GM12878 (cell line): ENCODE results near the gene PPP4C. TPM values are rescaled to one million over a fixed set of nuclear protein-coding genes. Genes with fewer than 3 reads are reported as not detected.

Source experiments
- ATAC-seq: fragments of 200-7000 bp; cut with Tn5 transposase; 3 replicates; pipeline ENCODE4 v1.9.1; 2020; ENCODE audit warnings: mild to moderate bottlenecking, moderate library complexity
- BruUV-seq: library from RNA; stranded (reverse); fragments of 400-500 nt; replicated peaks from 2 replicates; lab custom pipeline; 2021; lab: Mats Ljungman, UMichigan
- CTCF ChIA-PET: fragments of 300-600 bp; sonication (Branson Sonifier 250); formaldehyde crosslinking; extraction: SDS; loops from one replicate; lab custom pipeline; 2021; ENCODE audit warnings: inconsistent platforms; lab: Yijun Ruan, JAX
- POLR2A ChIA-PET: fragments of 350-600 bp; formaldehyde crosslinking; extraction: SDS; loops from one replicate; lab custom pipeline; 2021; ENCODE audit warnings: inconsistent platforms; lab: Charles Lee
- RAD21 ChIA-PET: fragments of 300-600 bp; sonication (Branson Sonifier 250); formaldehyde crosslinking; loops from one replicate; lab custom pipeline; 2023; ENCODE audit warnings: antibody characterized with exemption; ENCODE audit not compliant: unreplicated experiment; lab: Charles Lee
- SMC1A ChIA-PET: fragments of 300-600 bp; sonication (Branson Sonifier 250); formaldehyde crosslinking; loops from one replicate; lab custom pipeline; 2023; ENCODE audit not compliant: unreplicated experiment, uncharacterized antibody; lab: Charles Lee
- DNase-seq: peaks from one replicate; pipeline ENCODE4 v3.0.0-alpha.2; 2011; ENCODE audit warnings: low read depth, low spot score
- FAIRE-seq: peaks from 3 replicates; lab custom pipeline; 2011; peaks lifted over from hg19 to GRCh38; lab: Jason Lieb, UNC
- H2AFZ ChIP-seq: 2 replicates; pipeline ENCODE4 v1.6.0; 2011; ENCODE audit warnings: low read depth, low read length, control low read depth; ENCODE audit not compliant: control insufficient read depth
- H3K27ac ChIP-seq: 2 replicates; pipeline ENCODE4 v1.5.1; 2011; ENCODE audit warnings: control low read depth; ENCODE audit not compliant: control insufficient read depth, insufficient read depth
- H3K27me3 ChIP-seq, 2 experiments: replicated peaks in 1 of 2; 2 replicates each; pipeline versions ENCODE4 v1.6.0 to v1.6.1; 2011; ENCODE audit warnings: low read length in 1 of 2; ENCODE audit not compliant: control insufficient read depth in 2 of 2, insufficient read depth in 2 of 2
- H3K36me3 ChIP-seq, 2 experiments: 2 replicates each; pipeline ENCODE4 v1.5.1; 2011; ENCODE audit warnings: low read length in 1 of 2; ENCODE audit not compliant: control insufficient read depth in 2 of 2, insufficient read depth in 2 of 2
- H3K4me1 ChIP-seq: 2 replicates; pipeline ENCODE4 v1.6.1; 2011; ENCODE audit warnings: mild to moderate bottlenecking, low read length, moderate library complexity, mixed read lengths; ENCODE audit not compliant: control insufficient read depth, insufficient read depth
- H3K4me2 ChIP-seq: 2 replicates; pipeline ENCODE4 v1.6.0; 2011; ENCODE audit warnings: control low read depth; ENCODE audit not compliant: control insufficient read depth, insufficient read depth
- H3K4me3 ChIP-seq: fragments of 200-600 bp; sonication (generic); 2 replicates; pipeline ENCODE4 v1.5.1; 2016
- H3K79me2 ChIP-seq: 2 replicates; pipeline ENCODE4 v1.6.0; 2011; ENCODE audit warnings: low read length; ENCODE audit not compliant: control insufficient read depth, insufficient read depth
- H3K9ac ChIP-seq: 2 replicates; pipeline ENCODE4 v1.8.0; 2011; ENCODE audit warnings: low read length, control low read depth, mixed read lengths; ENCODE audit not compliant: control insufficient read depth, insufficient read depth
- H3K9me3 ChIP-seq: replicated peaks from 3 replicates; pipeline ENCODE4 v1.5.1; 2011; ENCODE audit warnings: mild to moderate bottlenecking, low read length; ENCODE audit not compliant: control insufficient read depth, insufficient read depth
- H4K20me1 ChIP-seq: 2 replicates; pipeline ENCODE4 v1.6.0; 2011; ENCODE audit not compliant: control insufficient read depth, insufficient read depth
- ASH2L ChIP-seq: fragments of 300-600, 200-600 bp; sonication (generic); IDR thresholded peaks from 2 replicates; pipeline ENCODE4 v1.6.1; 2017; ENCODE audit warnings: low read depth, mild to moderate bottlenecking, borderline replicate concordance
- FOXM1 ChIP-seq: IDR thresholded peaks from 2 replicates; pipeline ENCODE4 v1.6.1; 2012; ENCODE audit warnings: low read depth, mild to moderate bottlenecking, inconsistent platforms, low read length, moderate library complexity
- HDAC2 ChIP-seq: fragments of 200-600 bp; sonication (generic); IDR thresholded peaks from 2 replicates; pipeline ENCODE4 v1.6.1; 2017
- STAT1 ChIP-seq: fragments of 450-650 bp; conservative IDR thresholded peaks from 2 replicates; pipeline ENCODE4 v1.6.1; 2014; ENCODE audit warnings: antibody characterized with exemption, mild to moderate bottlenecking
- ZBED1 ChIP-seq: IDR thresholded peaks from 2 replicates; pipeline ENCODE4 v1.6.1; 2016; ENCODE audit warnings: borderline replicate concordance
- ZNF384 ChIP-seq: IDR thresholded peaks from 2 replicates; pipeline ENCODE4 v1.6.1; 2012; ENCODE audit warnings: low read depth, mild to moderate bottlenecking, low read length, improper control_type of control experiment, borderline replicate concordance
- WGBS: methylation state at CpG from one replicate; pipeline ENCODE4 v1.1.6; 2016; ENCODE audit warnings: low lambda C conversion rate; ENCODE audit not compliant: insufficient replicate concordance, insufficient coverage; ENCODE audit errors: missing lambda C conversion rate; 5-methylcytosine and 5-hydroxymethylcytosine counted together
- in situ Hi-C: fragments of 300-500 bp; cut with MboI; formaldehyde crosslinking; loops from 9 replicates; pipeline ENCODE4 v1.14.3; 2018; ENCODE audit warnings: mixed read lengths
- intact Hi-C: fragments of 100-400 bp; cut with micrococcal nuclease; formaldehyde crosslinking; loops from one replicate; pipeline ENCODE4 v1.14.2; 2022; ENCODE audit not compliant: unreplicated experiment
- polyA plus RNA-seq, 11 experiments: library from polyadenylated mRNA; depleted of rRNA in 4 of 11; unstranded in 6 of 11; stranded (reverse) in 5 of 11; fragments of >200 nt; fragmentation: Nextera tagmentation in 4 of 11; fragmentation: Illumina TruSeq in 1 of 11; extraction: Ambion mirVana in 4 of 11; extraction: Trizol in 1 of 11; gene quantifications; 1 replicate in 1 of 11; 2 replicates in 10 of 11; pipeline versions ENCODE4 v1.2.1 to v1.2.3, GENCODE V29; 2011 to 2016; ENCODE audit warnings: inconsistent platforms in 2 of 11, missing spikeins in 2 of 11, low read depth in 1 of 11
- total RNA-seq, 4 experiments: library from RNA; depleted of rRNA in 3 of 4; stranded (reverse); fragments of >200 nt in 3 of 4; fragmentation: Illumina TruSeq in 1 of 4; extraction: Trizol in 1 of 4; gene quantifications; 2 replicates each; pipeline versions ENCODE4 v1.2.1 to v1.2.3, GENCODE V29; 2013 to 2021
- TF ChIP-seq, protein P1 (sequence below): fragments of 450-650 bp; conservative IDR thresholded peaks from 2 replicates; pipeline ENCODE4 v1.6.1; 2017; ENCODE audit warnings: mild to moderate bottlenecking, moderate library complexity

The PPP4C gene
- total and polyA plus RNA-seq, 10 of the 15 experiments (the other 5 are each of a cell fraction or from before 2014, with no cell fraction given), result 2.7 to 240 (median 124) TPM

GRCh38 chr16:30088832-30089624 lies 13.2 kb downstream of the PPP4C start:
- DNase-seq (no peak), ATAC-seq (no peak), FAIRE-seq (no peak)
- H3K36me3 ChIP-seq, result peaks cover 12 to 13% of the 10 kb centered on the region in 2 experiments; a peak in 3 of 4 replicates
- H3K4me3 ChIP-seq, result no peak overlapping the region
- 94% methylated on average over 22 of the region's 22 CpGs for WGBS
- H2AFZ ChIP-seq, result no peak overlapping the region
- H3K9me3 ChIP-seq, result no peaks in the 10 kb centered on the region
- no peaks in the 10 kb centered on the region for H3K27me3 ChIP-seq
- SMC1A ChIA-PET, result interaction anchor here (1.3 kb wide), 1 partner anchor 12 kb away, joined by 3 read pairs; no protein-coding TSS in a partner anchor
- H3K79me2 ChIP-seq, result no peaks in the 10 kb centered on the region
- H3K9ac ChIP-seq, result no peak overlapping the region
- intact Hi-C loops (no loop called here), in situ Hi-C loops (loop anchor here (25.0 kb wide), 1 partner anchor 1798 kb away; no protein-coding TSS in a partner anchor)
- POLR2A ChIA-PET, result interaction anchor here (0.6 to 4.2 kb wide), 2 partner anchors 14 to 1275 kb away, joined by 11 to 35 read pairs; partner anchors contain the start of gene PPP4C
- H4K20me1 ChIP-seq, result no peaks in the 10 kb centered on the region
- BruUV-seq, result no TSS peak
- H3K4me2 ChIP-seq, result no peak overlapping the region
- no peak for TF ChIP-seq ASH2L
- no peak for TF ChIP-seq ZBED1
- no peak for TF ChIP-seq ZNF384
- no peak for TF ChIP-seq FOXM1
- TF ChIP-seq HDAC2, result no peak
- TF ChIP-seq, protein P1, sequence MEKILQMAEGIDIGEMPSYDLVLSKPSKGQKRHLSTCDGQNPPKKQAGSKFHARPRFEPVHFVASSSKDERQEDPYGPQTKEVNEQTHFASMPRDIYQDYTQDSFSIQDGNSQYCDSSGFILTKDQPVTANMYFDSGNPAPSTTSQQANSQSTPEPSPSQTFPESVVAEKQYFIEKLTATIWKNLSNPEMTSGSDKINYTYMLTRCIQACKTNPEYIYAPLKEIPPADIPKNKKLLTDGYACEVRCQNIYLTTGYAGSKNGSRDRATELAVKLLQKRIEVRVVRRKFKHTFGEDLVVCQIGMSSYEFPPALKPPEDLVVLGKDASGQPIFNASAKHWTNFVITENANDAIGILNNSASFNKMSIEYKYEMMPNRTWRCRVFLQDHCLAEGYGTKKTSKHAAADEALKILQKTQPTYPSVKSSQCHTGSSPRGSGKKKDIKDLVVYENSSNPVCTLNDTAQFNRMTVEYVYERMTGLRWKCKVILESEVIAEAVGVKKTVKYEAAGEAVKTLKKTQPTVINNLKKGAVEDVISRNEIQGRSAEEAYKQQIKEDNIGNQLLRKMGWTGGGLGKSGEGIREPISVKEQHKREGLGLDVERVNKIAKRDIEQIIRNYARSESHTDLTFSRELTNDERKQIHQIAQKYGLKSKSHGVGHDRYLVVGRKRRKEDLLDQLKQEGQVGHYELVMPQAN, result no peak
- no peak for TF ChIP-seq STAT1
- H3K27ac ChIP-seq, result no peak overlapping the region
- RAD21 ChIA-PET, result interaction anchor here (0.7 kb wide), 1 partner anchor 429 kb away, joined by 5 read pairs; no protein-coding TSS in a partner anchor
- H3K4me1 ChIP-seq, result peaks cover 15% of the 10 kb centered on the region
- CTCF ChIA-PET, result interaction anchor here (0.7 to 6.8 kb wide), 2 partner anchors 24 to 34 kb away, joined by 3 to 77 read pairs; partner anchors contain the start of gene ALDOA
